Inferior parietal cortex (tissue), 1 donor: Measurements from ENCODE around the gene ZDHHC24.

Experiments
- DNase-seq: peaks from one replicate; pipeline ENCODE4 v3.0.0-alpha.2; 2016; ENCODE audit errors: extremely low spot score

Gene ZDHHC24

DNA sequence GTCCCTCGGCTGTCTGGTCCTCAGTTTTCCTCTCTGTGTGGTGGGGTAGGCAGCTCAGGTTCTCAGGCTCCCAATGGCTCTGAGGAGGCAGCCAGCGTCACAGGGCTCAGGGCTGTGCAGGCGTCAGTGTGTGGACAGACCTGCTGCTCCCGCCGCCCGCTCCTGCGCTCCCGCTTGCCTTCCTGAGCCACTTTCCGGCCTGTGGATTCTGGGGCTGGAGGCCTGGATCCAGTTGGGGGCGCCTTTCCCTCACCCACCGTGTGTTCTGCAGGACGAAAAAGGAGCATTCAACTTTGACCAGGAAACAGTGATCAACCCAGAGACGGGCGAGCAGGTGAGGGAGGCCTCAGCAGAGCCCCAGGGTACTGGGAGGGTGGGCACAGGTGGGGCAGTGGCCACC, 50.9 kb downstream of the ZDHHC24 start:
- DNase-seq, result no peak

- DNase-seq, result no peak
Measured at GRCh38 chr11:66494458-66494857, 51.4 kb downstream of the ZDHHC24 start.

- no peak for DNase-seq
Measured at GRCh38 chr11:66493130-66493529, 52.7 kb downstream of the ZDHHC24 start.

- no peak for DNase-seq
Measured at GRCh38 chr11:66492161-66492865, 53.5 kb downstream of the ZDHHC24 start.

DNA sequence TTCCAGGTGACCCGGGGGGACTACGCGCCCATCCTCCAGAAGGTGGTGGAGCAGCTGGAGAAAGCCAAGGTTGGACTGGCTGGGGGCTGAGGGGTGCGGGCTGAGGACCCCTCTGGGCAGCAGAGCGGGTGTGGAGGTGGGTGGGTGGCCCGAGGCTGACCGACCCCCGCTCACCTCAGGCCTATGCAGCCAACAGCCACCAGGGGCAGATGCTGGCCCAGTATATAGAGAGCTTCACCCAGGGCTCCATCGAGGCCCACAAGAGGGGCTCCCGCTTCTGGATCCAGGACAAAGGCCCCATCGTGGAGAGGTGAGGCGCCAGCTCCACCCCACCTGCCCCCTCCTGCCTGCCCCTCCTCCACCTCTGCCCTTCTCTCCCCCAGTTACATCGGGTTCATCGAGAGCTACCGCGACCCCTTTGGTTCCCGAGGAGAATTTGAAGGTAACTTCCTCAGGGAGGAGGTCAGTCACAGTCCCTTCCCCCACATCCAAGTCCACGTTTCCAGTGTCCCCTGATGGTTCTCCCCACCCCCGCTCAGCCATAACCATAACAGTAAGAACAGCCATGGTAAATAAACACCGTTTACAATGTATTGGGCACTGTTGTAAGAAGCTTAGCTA, 54.4 kb downstream of the ZDHHC24 start:
- DNase-seq, result no peak

DNA sequence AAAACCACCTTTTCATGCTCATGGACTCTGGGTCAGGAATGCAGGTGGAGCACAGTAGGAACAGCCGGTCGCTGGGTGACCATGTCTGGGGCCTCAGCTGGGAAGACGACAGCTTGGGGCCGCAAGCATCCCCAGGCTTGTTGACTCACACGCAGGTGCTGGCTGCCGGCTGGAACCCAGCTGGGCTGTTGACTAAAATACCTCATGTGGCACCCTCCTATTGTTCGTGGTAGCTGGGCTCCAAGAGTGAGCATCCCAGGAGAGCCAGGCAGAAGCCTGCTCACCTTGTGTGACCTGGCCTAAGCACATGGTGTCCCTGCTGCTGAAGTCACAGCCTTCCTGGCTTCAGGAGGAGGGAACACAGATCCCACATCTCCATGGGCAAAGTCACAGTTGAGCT, 56.2 kb downstream of the ZDHHC24 start:
- DNase-seq, result no peak

GRCh38 chr11:66488957-66489356, 56.9 kb downstream of the ZDHHC24 start:
- no peak for DNase-seq

DNA sequence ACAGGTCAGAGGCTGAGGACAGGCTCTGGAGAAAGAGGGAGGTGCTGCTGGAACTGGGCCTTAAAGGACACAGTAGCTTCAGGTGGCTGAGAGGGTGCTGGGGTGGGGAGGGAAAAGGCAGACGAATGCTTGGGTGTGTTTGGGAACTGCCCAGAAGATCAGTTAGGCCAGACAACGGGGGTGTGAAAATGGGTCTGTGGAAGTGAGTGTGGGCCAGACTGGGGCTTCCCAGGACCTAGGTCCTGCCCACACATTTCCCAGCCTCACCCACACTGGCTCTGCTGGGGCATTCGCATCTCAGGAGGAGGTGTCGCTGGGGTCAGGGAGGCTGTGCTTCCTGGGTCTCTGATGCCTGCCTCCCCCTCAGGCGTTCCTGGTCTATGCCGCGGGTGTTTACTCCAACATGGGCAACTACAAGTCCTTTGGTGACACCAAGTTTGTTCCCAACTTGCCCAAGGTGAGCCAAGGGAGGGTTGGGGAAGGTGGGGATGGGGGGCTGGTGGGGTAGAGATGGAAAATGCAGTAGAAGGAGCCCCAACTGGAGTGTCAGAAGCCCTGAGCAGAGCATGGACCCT, 61.0 kb downstream of the ZDHHC24 start:
- DNase-seq, result no peak

DNA sequence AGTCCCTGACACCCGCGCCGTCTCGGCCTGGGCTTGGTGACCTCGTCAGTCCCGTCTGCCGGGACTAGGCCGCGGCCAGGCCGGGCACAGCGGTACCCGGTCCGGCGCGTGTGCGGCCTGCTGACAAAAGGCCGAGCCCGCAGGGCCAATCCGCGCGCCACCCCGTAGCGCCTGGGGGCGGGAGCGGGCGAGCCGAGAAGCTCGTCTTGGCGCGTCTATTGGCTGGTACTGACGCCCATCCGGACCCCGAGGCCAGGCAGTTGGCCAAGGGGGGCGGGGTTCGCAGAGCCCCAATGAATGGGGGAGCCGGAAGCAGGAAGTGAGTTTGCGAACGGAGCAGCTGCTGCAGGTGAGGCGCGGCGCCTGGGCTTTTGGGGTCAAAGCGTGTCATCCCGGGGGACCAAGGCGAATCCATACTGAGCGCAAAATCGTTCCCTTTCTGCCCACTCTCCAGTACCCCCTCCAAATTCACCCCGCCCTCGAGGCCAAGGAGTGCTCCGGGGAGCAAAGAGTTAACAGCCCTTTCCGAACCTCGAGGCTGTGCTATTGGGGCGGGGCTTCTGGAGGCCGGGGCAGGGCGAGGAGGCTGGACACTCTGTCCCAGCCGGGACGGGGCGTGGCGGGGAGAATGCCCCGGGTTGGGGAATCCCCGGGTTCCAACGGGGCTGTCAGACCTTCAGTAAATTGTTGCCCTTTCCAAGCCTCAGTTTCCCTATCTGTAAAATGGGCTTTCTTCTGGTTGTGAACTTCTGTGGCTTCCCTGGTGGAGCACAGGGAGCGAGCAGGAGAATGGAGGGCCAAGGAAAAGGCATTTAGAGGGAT, 65.5 kb downstream of the ZDHHC24 start, which contains the start of gene DPP3:
TSS of gene DPP3 (plus strand) at position 318 of the 822 bp plus-strand sequence. CDS start 1,767 bp downstream, outside the sequence.
- peak; percentile 97 for DNase-seq

DNA sequence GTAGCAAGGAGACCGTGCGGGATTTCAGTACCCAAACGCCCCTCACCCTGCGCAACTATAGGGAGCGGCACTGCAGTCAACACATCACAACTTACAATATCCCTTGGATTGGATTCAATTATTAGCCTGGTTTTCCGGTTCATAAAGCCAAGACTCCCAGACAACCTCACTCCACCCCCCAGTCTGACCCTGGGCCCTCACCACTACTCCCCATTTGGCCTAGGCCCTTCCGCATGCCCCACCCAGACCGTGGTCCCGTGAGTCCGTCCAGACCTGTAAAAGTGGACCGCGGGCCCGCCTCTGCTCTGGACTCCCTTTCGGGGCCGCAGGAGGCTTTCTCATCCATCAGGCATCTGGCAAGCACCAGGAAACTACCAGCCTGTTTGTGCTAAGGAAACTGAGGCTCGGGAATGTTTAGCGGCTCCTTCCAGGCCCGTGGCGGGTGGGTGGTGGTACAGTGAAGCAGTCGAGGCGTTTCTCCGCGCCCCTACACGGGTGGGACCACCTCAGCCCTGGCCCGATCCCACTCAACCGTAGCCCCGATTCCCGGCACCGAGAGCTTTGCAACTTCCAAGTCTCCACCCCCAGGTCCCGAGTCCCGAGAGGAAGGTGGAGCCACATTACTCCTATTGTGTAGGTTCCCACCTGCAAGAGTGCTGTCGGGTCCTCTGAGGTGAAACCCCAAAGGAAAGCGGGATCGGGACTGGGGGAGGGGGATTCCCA, 66.3 kb downstream of the ZDHHC24 start:
- DNase-seq, result no peak

DNA sequence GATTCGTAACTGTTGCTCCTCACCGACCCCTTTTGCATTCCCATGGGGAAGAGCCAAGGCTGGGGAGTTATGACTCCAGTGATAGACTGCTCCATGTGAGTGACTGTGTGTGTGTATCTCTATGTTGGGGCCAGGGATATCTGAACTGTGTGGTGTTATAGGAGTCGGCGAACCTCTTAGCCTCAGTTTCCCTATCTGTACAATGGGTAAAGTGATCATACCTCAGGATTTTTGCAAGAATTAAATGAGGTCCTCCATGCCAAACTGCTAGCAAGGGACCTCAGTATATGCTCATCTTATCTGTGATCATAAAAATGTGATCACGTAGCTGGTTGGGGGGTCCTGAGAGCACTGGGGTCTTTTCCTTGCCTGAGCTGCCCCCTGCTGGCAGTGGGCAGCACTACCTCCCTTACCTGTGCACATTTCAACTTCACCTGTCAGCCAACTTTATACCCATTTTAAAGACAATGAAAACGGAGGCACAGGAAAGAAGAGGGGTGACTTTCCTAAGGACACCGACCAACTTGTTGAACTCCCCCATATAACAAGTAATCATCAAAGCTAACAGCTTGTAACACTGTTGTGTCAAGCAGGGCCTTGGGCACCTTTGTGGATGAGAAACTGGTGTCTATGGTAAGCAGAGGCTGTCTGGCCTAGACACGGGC, 67.0 kb downstream of the ZDHHC24 start:
- DNase-seq, result no peak

- no peak for DNase-seq
Measured at GRCh38 chr11:66477263-66478201, 68.3 kb downstream of the ZDHHC24 start.

DNA sequence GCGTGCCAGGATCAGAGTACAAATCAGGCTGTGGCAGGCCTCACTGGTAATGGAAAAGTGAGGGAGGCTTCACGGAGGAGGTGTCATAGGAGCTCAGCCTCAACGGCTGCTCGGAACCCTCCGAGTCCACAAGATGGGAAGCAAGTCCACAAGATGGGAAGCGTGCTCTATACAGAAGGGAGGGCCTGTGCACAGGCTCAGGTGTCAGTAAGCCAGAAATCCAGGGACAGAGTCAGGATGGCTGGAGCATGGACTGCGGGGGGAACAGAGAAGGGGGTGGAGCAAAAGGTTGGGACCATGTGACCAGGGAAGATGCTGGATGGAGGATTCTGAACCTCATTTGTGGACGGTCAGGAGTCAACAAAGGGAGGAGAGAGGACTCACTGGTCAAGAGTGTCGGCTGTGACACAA, 69.0 kb downstream of the ZDHHC24 start:
- DNase-seq, result no peak

DNA sequence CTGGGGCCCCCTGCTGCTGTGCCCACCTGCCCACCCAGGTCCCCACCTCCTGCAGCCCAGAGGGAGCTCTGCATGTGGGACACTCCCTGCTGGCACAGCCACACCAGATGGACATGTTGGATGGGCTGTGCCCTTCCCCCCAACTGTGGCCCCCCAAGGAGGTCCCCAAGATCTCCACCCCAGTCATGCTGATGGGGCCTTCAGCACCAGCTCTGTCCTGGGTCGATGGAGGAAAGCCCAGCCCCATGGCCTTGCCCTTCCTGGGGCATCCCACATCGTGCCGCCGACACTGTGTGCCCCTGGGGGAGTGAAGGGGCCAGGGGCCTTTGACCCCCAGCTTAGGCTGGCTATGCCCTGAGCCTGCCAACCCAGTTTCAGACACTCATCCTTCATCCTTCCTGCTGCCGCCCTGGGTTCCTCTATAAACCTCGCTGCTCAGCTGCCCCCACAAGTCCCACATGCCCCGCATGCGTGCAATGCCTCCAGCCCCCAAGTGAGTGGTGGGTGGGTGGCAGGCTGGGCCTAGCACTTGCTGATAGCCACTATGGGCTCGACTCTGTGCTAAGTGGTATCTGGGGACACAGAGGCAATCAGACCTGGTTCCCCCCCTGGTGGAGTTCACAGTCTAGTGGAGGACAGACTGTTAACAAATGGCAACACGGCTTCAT, 69.5 kb downstream of the ZDHHC24 start:
- no peak for DNase-seq

DNA sequence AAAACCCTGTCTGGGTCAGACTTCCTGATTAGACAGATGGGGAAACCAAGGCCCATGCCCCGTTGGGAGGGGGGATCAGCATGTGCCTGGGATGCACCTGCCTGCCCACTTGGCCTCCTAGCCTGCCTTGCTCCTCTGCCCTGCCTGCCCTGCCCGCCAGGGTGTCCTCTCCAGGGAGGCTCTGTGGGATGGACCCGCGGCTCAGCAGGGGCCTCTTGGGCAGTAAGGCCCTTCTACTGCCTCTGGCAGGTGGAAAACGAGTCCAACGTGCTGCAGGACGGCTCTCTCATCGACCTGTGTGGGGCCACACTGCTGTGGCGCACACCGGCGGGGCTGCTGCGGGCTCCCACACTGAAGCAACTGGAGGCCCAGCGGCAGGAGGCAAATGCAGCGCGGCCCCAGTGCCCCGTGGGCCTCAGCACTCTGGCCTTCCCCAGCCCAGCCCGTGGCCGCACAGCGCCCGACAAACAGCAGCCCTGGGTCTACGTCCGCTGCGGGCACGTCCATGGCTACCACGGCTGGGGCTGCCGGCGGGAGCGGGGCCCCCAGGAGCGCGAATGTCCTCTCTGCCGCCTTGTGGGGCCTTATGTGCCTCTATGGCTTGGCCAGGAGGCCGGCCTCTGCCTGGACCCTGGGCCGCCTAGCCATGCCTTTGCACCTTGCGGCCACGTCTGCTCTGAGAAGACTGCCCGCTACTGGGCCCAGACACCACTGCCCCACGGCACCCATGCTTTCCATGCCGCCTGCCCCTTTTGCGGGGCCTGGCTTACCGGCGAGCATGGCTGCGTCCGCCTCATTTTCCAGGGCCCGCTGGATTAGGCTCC, 70.3 kb downstream of the ZDHHC24 start:
- DNase-seq, result no peak

DNA sequence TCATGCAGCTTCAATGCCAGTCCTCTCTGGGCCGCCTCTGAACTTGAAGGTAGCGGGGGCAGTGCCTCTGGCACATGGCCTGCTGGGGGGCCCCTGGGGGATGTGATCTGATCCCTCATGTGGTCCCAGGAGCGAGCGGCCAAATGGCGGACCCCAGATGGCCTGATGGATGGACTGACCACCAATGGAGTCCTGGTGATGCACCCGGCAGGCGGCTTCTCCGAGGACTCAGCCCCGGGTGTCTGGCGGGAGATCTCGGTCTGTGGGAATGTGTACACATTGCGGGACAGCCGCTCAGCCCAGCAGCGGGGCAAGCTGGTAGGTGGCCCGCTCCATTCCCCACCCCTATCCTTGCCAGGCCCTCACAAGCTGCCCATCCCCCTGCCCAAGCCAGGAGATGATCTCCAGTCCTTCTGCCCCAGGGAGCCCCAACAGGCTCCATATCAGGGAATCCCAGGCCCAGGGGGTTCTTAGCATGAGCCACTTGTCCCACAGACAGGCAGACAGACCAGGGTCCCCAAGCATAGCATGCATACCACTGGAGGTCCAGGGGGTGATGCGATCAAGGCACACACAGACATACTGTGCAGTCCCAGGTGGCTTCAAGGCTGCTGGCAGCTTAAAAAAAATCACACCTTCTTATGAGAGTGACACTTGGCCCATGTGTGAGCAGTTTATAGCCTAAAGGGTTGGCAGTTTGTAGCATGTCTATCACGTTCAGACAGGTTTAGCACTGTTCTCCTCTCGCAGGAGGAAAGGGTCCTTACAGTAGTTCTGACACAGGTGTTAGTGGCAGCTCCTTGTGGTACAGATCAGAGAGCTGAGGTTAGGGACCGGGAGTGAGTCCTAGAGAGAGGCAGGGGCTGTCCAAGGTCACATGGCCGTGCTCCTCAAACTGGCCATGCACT, 72.0 kb downstream of the ZDHHC24 start:
- no peak for DNase-seq

- DNase-seq, result no peak
Measured at GRCh38 chr11:66473167-66473566, 72.7 kb downstream of the ZDHHC24 start.
